ENCODE data around the gene NFASC.
A peak's percentile ranks its signal among the peaks of the same experiment; 100 is the strongest.

NFASC gene

DNA sequence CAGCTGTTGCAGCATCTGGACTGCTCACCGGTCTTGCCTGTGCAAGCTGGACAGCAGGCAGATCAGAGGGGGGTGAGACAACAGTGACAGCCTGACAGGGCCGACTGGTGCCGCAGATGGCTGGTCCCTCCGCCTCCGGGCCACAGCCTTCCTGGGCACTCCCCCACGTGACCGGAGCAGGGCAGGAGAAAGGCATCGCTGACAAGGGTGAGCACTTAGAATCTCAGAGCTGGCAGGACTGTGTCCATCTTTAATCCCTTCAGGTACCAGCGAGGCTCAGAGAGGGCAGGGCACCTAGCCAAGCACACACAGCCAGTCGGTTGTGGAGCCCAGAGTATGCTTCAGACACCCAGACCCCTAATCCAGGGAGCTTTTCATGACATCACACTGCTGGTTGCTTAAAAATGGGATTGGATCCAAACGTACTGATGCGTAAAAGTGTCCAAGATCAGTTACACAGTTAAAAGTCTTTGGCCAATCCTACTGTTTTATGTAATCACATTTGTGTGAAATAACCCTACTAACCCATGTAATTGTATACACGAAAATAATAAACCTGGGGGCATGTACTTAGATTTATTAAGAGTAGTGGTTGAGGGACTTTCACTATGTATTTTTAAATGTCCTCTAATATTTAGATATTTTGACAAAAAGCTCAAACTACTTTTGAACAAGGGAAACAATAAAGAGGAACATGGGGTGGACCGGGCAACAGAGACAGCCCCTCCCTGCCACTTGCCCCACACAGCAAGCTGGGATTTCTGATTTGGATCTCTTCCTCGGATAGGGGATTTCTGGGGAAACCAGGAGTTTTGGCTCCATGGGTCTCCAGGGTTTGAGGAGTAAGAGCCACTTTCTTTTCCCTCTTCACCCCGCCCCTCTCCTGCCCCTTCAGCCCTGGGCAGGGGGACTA, 171.6 kb downstream of the NFASC start:
- DNase-seq (ENCODE audit: low read depth in 2 of 2) = no peak

GRCh38 chr1:205042911-205043806, 172.5 kb downstream of the NFASC start, which contains the start of gene CNTN2:
Gene CNTN2 (plus strand): TSS chr1:205043212. CDS start chr1:205053186, 9,974 bp downstream.
- DNase-seq (ENCODE audit: low read depth in 2 of 2) = no peak

DNA sequence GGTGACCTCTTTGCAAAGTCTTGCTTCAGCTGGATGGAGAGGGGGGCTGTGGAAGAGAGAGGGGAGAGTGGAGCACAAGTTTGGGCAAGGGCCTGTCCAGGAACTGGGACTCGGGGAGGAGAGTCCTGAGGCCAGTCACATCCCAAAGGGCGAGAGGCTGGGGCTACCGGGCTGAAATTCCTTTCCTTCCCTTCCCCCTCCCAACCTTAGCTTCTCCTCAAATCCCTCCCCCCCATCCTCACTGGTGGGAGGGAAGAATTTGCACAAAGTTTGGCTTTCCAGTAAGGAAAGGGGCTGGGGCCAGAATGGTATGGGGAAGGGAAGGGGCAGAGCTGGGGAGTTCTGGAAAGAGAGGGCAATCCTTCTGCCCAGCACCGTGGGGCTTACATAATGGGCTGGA, 173.2 kb downstream of the NFASC start:
- no peak for DNase-seq (ENCODE audit: low read depth in 2 of 2)

DNA sequence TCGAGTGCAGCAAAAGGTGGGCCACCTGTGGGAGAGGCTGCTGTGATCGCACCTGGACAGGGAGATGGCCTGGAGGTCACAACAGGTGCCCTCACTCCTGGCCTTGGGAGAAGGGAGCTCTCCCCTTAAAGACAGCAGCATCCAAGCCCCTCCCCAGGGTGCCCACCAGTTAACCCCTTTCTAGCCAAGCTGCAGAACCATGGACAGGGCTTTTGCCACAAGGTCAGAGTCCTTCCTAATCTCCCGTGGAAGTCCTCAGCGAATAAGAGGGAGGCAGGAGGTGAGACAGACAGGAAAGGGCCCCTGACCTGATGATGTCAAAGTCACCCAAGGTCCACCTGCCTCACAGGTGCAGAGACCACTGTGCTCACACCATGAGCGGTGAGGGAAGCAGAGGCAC, 174.1 kb downstream of the NFASC start:
- no peak for DNase-seq (ENCODE audit: low read depth in 2 of 2)

- no peak for DNase-seq (ENCODE audit: low read depth in 2 of 2)
Measured at GRCh38 chr1:205045146-205045545, 174.5 kb downstream of the NFASC start.

- DNase-seq (ENCODE audit: low read depth in 2 of 2) = no peak
Measured at GRCh38 chr1:205046870-205047269, 176.2 kb downstream of the NFASC start.

DNA sequence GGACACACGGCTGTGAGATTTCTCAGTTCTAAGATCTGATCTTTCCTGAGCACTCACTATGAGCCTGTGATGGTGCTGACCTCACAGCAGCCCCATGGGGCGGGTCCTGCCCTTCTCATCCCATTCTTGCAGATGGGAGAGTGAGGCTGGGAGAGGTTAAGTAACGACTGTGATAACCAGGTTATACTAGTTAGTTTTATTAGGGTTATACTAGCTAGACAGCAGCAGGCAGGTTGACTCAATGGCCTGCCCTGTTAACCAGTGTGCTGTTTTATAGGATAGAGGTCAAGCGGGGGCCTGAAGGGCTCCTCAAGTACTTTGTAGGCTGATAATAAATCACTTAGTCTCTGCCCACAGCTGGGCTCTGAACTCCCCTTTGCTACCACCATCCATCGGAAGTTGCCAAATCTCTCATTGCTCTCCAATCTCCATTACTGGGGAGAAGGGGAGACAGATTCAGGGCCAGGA, 177.1 kb downstream of the NFASC start:
- DNase-seq (ENCODE audit: low read depth in 2 of 2) = no peak

DNA sequence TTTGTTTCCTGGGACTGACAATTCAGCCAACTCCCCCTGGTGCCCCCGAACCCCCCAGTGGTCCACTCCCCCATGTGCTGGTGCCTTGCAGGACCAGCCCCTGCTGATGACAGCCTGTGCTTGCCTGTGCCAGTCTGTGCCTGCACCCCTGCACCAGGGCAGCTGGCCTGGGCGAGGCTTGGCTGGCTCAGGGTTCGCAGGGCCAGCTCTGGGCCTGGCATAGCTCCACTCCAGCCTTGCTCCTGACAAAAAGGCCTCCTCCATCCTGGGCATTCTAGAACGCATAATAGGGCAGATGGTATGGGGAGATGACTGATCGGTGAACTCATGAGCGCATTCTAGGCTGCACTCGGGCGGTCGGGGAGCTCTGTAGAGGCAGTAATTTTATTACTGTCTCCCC, 177.7 kb downstream of the NFASC start:
- no peak for DNase-seq (ENCODE audit: low read depth in 2 of 2)

- no peak for DNase-seq (ENCODE audit: low read depth in 2 of 2)
Measured at GRCh38 chr1:205049479-205049878, 178.8 kb downstream of the NFASC start.

- no peak for DNase-seq (ENCODE audit: low read depth in 2 of 2)
Measured at GRCh38 chr1:205052690-205053089, 182.0 kb downstream of the NFASC start.

- DNase-seq (ENCODE audit: low read depth in 2 of 2) = no peak
Measured at GRCh38 chr1:205053296-205053695, 182.6 kb downstream of the NFASC start.

DNA sequence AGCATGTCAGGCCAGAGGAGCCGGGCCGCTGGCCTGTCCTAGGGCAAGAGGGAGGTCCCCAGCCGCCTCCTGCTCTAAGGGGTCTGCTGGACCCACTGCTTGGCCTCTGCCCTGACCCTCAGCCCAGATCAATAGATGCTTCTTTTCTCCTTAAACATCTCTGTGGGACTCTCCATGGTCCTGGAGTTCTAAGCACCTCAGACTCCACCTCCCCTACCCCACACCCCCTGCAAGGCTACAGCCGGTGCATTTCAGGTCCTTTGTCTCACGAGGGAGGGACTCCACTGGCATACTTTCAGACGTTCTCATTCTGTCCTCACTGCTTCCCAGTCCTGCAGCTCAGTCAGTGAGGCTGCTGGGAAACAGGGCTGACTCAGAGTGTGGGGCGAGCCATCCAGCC, 183.4 kb downstream of the NFASC start:
- no peak for DNase-seq (ENCODE audit: low read depth in 2 of 2)

DNA sequence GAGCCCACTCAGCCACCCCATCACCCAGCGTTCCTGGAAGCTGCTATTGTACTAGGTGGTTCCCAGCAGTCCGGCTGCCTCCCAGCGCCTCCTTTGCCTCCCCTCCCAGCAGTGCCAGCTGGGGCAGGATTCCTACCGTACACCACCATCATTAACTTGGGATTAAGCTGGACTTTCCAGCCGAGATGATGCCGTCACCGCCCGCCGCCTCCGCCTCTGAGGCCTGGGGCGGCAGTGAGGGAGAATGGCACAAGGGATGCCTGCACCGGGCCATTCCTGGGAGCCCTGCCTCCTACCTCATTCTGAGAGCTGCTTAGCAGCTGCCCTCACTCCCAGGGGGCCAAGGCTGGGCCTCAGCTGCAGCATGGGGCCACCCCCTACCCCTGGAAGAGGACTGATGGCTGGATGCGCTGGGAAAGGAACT, 185.5 kb downstream of the NFASC start:
- no peak for DNase-seq (ENCODE audit: low read depth in 2 of 2)

GRCh38 chr1:205056956-205057568, 186.4 kb downstream of the NFASC start:
- DNase-seq (ENCODE audit: low read depth in 2 of 2) = no peak

DNA sequence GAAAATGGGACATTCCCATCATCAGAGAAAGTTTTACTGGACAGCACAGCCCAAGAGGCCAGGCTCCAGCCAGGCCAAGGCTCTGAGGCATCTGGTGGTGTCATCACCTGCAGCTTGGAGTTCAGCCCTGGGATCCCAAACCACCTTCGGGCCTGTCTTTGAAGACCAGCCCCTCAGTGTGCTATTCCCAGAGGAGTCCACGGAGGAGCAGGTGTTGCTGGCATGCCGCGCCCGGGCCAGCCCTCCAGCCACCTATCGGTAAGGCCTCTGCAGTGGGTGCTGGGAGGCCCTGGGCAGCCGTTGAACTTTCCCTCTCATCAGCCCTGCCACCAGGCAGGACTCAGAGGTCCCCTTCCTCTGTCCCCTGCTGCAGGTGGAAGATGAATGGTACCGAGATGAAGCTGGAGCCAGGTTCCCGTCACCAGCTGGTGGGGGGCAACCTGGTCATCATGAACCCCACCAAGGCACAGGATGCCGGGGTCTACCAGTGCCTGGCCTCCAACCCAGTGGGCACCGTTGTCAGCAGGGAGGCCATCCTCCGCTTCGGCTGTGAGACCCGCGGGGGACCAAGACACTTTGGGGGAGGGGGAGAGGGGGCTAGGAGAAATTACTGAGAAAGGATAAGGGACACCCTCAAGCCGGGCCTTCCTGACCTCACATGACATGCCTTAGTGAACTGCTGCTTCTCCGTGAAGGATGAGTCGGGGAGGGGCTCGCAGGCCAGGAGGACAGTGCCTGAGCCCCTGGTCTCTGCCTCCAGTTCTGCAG, 187.3 kb downstream of the NFASC start:
- DNase-seq (ENCODE audit: low read depth in 2 of 2) = no peak

- DNase-seq (ENCODE audit: low read depth in 2 of 2) = no peak
Measured at GRCh38 chr1:205058853-205059252, 188.2 kb downstream of the NFASC start.

DNA sequence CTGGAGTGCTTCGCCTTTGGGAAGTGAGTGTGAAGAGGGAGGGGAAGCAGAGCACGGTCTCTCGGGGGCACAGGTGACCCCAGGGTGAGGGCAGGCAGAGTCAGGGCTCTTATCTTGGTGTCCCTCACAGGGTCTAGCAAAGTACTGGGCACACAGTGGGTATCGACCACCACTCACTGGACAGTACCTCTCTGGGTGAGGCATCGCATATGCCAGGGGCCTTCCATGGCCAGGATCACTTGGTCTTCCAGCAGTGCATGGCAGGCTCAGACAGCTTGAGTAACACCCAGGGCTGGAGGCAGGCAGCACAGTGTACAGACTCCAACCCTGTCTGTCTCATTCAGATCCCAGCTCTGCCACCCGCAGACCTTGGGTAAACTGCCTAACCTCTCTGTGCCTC, 189.0 kb downstream of the NFASC start:
- no peak for DNase-seq (ENCODE audit: low read depth in 2 of 2)

- DNase-seq (ENCODE audit: low read depth in 2 of 2) = no peak
Measured at GRCh38 chr1:205060746-205061145, 190.1 kb downstream of the NFASC start.

DNA sequence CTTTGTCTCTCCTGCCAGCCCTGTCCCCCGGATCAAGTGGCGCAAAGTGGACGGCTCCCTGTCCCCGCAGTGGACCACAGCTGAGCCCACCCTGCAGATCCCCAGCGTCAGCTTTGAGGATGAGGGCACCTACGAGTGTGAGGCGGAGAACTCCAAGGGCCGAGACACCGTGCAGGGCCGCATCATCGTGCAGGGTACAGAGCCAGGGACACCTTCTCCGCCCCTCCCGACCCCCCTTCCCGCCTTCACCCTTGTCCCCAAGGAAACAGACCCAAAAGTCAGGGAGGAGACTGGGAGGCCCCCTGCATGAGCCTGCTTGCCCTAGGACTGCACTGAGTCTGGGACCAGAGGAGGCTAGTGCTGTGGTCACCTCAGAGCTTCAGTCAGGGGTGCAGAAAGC, 190.6 kb downstream of the NFASC start:
- DNase-seq (ENCODE audit: low read depth in 2 of 2) = no peak

- DNase-seq (ENCODE audit: low read depth in 2 of 2) = peak; percentile 49 to 70
Measured at GRCh38 chr1:205061665-205062069, 191.0 kb downstream of the NFASC start.

- DNase-seq (ENCODE audit: low read depth in 2 of 2) = no peak
Measured at GRCh38 chr1:205062319-205062718, 191.7 kb downstream of the NFASC start.

Data from stimulated activated CD8-positive, alpha-beta memory T cell treated with anti-CD3 and anti-CD28 coated beads, Interleukin-2, amount 100 ng/mL, for 48 hours (primary cell).